Measurements from ENCODE around the gene TIMP3.

The TIMP3 gene

DNA sequence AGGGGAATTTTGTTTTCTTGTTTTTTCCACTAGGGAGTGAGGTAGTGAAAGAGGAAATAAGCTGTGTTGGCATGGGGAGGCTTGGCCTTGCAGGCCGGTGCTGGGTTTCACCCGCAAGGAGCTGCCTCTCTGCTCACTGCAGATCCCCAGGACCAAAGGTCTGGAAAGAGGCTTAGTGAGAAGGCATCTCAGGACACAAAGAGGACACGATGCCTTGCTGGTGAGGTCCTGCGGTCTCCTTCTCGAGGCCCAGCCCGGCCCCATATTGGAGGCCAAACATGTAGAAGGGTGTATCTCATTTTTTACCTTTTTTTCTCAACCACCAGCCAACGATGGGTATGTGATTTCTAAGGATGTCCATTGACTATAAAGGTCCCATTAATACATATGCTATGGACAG, 17.6 kb downstream of the TIMP3 start:
- Histone ChIP-seq H3K9me3 (no peaks in the 10 kb centered on the region), H3K27ac (no peak overlapping the region), H3K27me3 (no peaks in the 10 kb centered on the region), H3K4me3 (ENCODE audit: low read depth in 1 of 2, low read length in 1 of 2) (no peak overlapping the region), H3K4me1 (ENCODE audit: control insufficient read depth in 1 of 2, insufficient read depth in 1 of 2, low read depth in 1 of 2, low read length in 1 of 2) (no peaks in the 10 kb centered on the region), H3K36me3 (no peaks in the 10 kb centered on the region)
- TF ChIP-seq CTCF (IDR thresholded peaks at IDR 0.05) = no peak

DNA sequence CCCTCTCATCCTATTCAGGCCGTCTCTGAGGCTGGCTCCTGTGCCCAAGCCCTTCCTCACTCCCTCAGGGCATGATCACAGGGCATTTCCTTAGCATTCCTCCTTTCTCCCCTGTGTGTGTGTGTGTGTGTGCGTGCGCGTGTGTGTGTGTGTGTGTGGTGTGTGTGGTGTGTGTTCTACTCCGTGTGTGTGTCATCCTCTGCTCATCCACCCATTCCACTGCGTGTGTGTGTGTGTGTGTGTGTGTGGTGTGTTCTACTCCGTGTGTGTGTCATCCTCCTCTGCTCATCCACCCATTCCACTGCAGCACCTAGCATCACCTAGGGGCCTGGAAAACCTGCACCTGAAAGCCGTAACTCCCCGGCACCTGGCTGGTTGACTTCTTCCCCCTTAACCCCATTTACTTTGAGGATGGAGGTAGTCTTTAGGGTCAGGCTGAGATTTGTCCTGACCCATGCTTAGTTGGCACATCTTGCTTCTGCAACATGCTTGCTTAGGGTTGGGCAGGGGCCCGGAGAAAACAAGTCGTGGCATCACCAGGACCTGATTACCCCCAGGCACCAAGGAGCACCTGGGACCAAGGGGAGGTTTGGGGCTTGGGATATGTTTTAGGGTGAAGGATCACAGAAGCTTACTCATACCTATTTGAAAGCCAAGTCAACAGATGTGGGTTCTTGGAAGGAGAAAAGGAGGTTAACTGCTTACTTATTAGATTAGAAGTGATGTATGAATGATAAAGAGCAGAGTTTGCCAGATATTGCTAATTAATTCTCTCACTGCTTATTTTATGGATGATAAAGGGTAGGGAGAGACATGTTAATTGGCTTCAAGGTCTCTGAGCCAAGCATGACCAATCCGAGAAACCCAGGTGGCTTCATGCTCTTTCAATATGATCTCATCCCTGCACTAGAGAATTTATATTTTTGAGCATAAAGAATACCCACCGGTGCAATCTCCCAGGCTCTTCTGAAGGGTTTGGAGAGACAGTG, 18.9 kb downstream of the TIMP3 start:
- Histone ChIP-seq H3K27ac (no peak overlapping the region), H3K36me3 (no peaks in the 10 kb centered on the region), H3K4me1 (ENCODE audit: control insufficient read depth in 1 of 2, insufficient read depth in 1 of 2, low read depth in 1 of 2, low read length in 1 of 2) (no peaks in the 10 kb centered on the region), H3K9me3 (no peaks in the 10 kb centered on the region), H3K4me3 (ENCODE audit: low read depth in 1 of 2, low read length in 1 of 2) (no peak overlapping the region), H3K27me3 (no peaks in the 10 kb centered on the region)
- no peak for TF ChIP-seq CTCF (IDR thresholded peaks at IDR 0.05)

DNA sequence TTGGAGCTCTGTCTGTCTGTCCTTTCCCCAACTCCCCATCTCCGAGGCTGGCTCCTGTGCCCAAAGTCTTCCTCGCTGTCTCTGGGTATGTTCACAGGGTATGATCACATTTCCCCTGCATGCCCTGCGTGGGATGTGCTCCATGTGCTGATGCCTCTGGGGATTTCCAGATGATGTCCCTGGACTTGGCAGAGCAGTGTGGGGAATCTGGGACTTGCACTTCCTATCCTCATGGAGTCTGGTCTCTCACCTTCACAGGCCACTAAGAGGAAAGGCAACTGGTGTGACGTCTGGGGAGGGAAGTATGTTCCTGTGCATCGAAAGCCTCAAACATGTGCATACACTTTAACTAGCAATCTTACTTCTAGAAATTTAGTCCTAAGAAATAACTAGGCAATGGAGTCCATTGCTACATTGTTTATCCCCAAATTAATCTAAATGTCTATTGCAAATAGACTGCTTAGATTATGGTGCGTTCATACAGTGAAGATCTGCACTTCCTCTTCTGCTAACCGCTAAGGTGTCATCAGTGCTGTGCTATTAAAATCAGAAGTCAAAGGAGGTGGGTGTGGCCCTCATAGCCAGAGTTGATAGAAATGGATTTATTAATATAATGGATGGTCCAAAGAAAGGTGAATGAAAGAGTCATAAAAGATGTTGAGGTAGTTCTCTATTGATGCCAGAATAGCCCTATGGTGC, 20.8 kb downstream of the TIMP3 start:
- Histone ChIP-seq H3K36me3 (no peaks in the 10 kb centered on the region), H3K4me1 (ENCODE audit: control insufficient read depth in 1 of 2, insufficient read depth in 1 of 2, low read depth in 1 of 2, low read length in 1 of 2) (no peaks in the 10 kb centered on the region), H3K27ac (no peak overlapping the region), H3K27me3 (no peaks in the 10 kb centered on the region), H3K9me3 (no peaks in the 10 kb centered on the region), H3K4me3 (ENCODE audit: low read depth in 1 of 2, low read length in 1 of 2) (no peak overlapping the region)
- TF ChIP-seq CTCF (IDR thresholded peaks at IDR 0.05) = no peak

GRCh38 chr22:32823024-32823730, 21.7 kb downstream of the TIMP3 start:
- no peaks in the 10 kb centered on the region for H3K9me3 ChIP-seq
- no peaks in the 10 kb centered on the region for H3K27me3 ChIP-seq
- no peak for TF ChIP-seq CTCF (IDR thresholded peaks at IDR 0.05)
- no peaks in the 10 kb centered on the region for H3K36me3 ChIP-seq
- no peak overlapping the region for H3K4me3 ChIP-seq (ENCODE audit: low read depth in 1 of 2, low read length in 1 of 2)
- no peak overlapping the region for H3K27ac ChIP-seq
- no peaks in the 10 kb centered on the region for H3K4me1 ChIP-seq (ENCODE audit: control insufficient read depth in 1 of 2, insufficient read depth in 1 of 2, low read depth in 1 of 2, low read length in 1 of 2)

DNA sequence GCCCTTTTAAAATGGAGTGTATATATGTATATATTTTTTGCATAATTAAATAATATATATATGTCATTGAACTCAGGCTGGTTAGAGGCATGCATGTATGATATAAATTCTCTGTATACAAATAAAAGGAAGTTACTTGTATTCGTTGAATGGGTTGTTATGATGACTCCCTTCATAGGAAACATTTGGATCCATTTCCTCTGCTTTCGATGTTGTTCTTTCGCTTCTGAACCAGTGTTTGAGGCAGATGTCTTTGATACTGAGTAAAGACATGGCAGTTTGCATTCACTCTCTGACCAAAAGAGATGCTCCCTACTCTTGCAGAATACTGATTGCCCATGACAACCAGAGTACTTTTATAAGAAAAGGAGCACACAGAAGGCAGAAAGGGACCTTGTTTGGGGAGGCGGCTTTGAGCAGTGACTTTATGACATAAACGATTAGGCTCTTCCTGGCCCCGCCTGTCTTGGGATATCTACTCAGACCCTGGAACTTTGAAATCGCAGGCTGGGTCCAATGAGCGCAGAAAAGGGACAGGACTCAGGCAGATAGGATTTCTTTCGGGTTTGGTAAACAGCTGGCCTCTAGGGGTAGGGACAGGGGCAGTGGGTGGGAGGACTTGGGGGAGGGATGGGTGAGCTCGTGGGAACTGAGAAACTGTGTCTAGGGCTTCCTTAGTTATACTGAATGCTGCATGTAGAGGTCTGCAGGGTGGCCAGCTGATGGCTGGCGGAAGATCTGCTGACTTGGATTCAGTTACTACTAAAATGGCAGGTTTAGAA, 23.2 kb downstream of the TIMP3 start:
- H3K27me3 ChIP-seq = no peaks in the 10 kb centered on the region
- no peaks in the 10 kb centered on the region for H3K4me1 ChIP-seq (ENCODE audit: control insufficient read depth in 1 of 2, insufficient read depth in 1 of 2, low read depth in 1 of 2, low read length in 1 of 2)
- H3K36me3 ChIP-seq = no peaks in the 10 kb centered on the region
- no peaks in the 10 kb centered on the region for H3K9me3 ChIP-seq
- TF ChIP-seq CTCF (IDR thresholded peaks at IDR 0.05) = no peak
- H3K4me3 ChIP-seq (ENCODE audit: low read depth in 1 of 2, low read length in 1 of 2) = no peak overlapping the region
- H3K27ac ChIP-seq = no peak overlapping the region
